HCT116 (cell line): ENCODE measurements around the gene FCER2. TPM values are rescaled to one million over a fixed set of nuclear protein-coding genes. Genes with fewer than 3 reads are reported as not detected.

Experiments used
- ATAC-seq: fragments of 200-7000 bp; cut with Tn5 transposase; 2 replicates; pipeline ENCODE4 v1.9.1; 2020; ENCODE audit warnings: mild to moderate bottlenecking, moderate library complexity
- BruUV-seq: library from RNA; stranded (reverse); fragments of 400-500 nt; replicated peaks from 2 replicates; lab custom pipeline; 2021; lab: Mats Ljungman, UMichigan
- CTCF ChIA-PET: fragments of 300-600 bp; sonication (Branson Sonifier 250); formaldehyde crosslinking; loops from one replicate; lab custom pipeline; 2021; ENCODE audit warnings: antibody characterized with exemption; lab: Charles Lee
- POLR2A ChIA-PET: fragments of 300-600, 350-600 bp; sonication (Branson Sonifier 250); formaldehyde crosslinking; loops from one replicate; lab custom pipeline; 2021; ENCODE audit warnings: antibody characterized with exemption; lab: Charles Lee
- RAD21 ChIA-PET, 2 experiments: fragments of 300-600 bp; sonication (Branson Sonifier 250); formaldehyde crosslinking; loops; one replicate each; lab custom pipeline; 2023; ENCODE audit warnings: low total read pairs in 2 of 2; ENCODE audit not compliant: uncharacterized antibody in 2 of 2, unreplicated experiment in 2 of 2, low non-redundant PET in 1 of 2; lab: Charles Lee
- DNase-seq: peaks from one replicate; pipeline ENCODE4 v3.0.0-alpha.2; 2010; ENCODE audit warnings: low read depth, low spot score
- H2AFZ ChIP-seq: fragments of 200-600 bp; shearing (Covaris generic), sonication (generic); 2 replicates; pipeline ENCODE4 v1.6.1; 2017; ENCODE audit warnings: low read depth, mixed run types, mixed read lengths, antibody characterized with exemption, low read length; ENCODE audit not compliant: poor library complexity, severe bottlenecking
- H3K27ac ChIP-seq: 2 replicates; pipeline ENCODE4 v1.5.1; 2012; ENCODE audit warnings: low read depth, low read length
- H3K27me3 ChIP-seq: fragments of 200-600 bp; sonication (generic); 2 replicates; pipeline ENCODE4 v1.6.1; 2016; ENCODE audit warnings: mixed run types, low read length, mixed read lengths; ENCODE audit not compliant: insufficient read depth
- H3K36me3 ChIP-seq, 2 experiments: fragments of 200-500 bp in 1 of 2; fragments of 200-600 bp in 1 of 2; sonication (Bioruptor generic) in 1 of 2; sonication (generic) in 1 of 2; 2 replicates each; pipeline versions ENCODE4 v1.5.1 to v1.6.1; 2014 to 2016; ENCODE audit warnings: low read length in 2 of 2, inconsistent platforms in 1 of 2, mixed read lengths in 1 of 2, mixed run types in 1 of 2; ENCODE audit not compliant: insufficient read depth in 2 of 2, control insufficient read depth in 1 of 2
- H3K4me1 ChIP-seq, 2 experiments: fragments of 200-600 bp in 1 of 2; sonication (generic) in 1 of 2; 2 replicates each; pipeline versions ENCODE4 v1.5.1 to v1.6.1; 2012 to 2017; ENCODE audit warnings: low read length in 2 of 2, inconsistent platforms in 1 of 2, mild to moderate bottlenecking in 1 of 2, mixed read lengths in 1 of 2, mixed run types in 1 of 2, moderate library complexity in 1 of 2; ENCODE audit not compliant: insufficient read depth in 2 of 2, control insufficient read depth in 1 of 2
- H3K4me2 ChIP-seq: fragments of 200-600 bp; sonication (generic); 2 replicates; pipeline ENCODE4 v1.6.1; 2017; ENCODE audit warnings: mixed run types, low read length, mixed read lengths
- H3K4me3 ChIP-seq, 2 experiments: fragments of 200-600 bp in 1 of 2; sonication (generic) in 1 of 2; replicated peaks in 1 of 2; 2 replicates each; pipeline ENCODE4 v1.5.1; 2011 to 2016; ENCODE audit warnings: low read length in 2 of 2, control low read depth in 1 of 2, low read depth in 1 of 2, mild to moderate bottlenecking in 1 of 2, mixed read lengths in 1 of 2, mixed run types in 1 of 2
- H3K79me2 ChIP-seq: fragments of 200-600 bp; sonication (generic); 2 replicates; pipeline ENCODE4 v1.6.1; 2017; ENCODE audit warnings: mild to moderate bottlenecking, mixed run types, low read length, moderate library complexity, mixed read lengths; ENCODE audit not compliant: insufficient read depth
- H3K9ac ChIP-seq: fragments of 200-600 bp; sonication (generic); 2 replicates; pipeline ENCODE4 v1.6.1; 2016; ENCODE audit warnings: low read length, mixed read lengths
- H3K9me2 ChIP-seq: fragments of 200-600 bp; sonication (generic), shearing (Covaris generic); 2 replicates; pipeline ENCODE4 v1.6.1; 2017; ENCODE audit warnings: mixed run types, mild to moderate bottlenecking, moderate library complexity; ENCODE audit not compliant: insufficient read depth
- H3K9me3 ChIP-seq, 2 experiments: fragments of 200-500 bp in 1 of 2; fragments of 200-600 bp in 1 of 2; sonication (Bioruptor generic) in 1 of 2; sonication (generic) in 1 of 2; 2 replicates each; pipeline ENCODE4 v1.6.1; 2014 to 2017; ENCODE audit warnings: low read length in 2 of 2, mixed read lengths in 2 of 2, inconsistent platforms in 1 of 2, low read depth in 1 of 2, mild to moderate bottlenecking in 1 of 2, mixed run types in 1 of 2, moderate library complexity in 1 of 2; ENCODE audit not compliant: control insufficient read depth in 1 of 2, insufficient read depth in 1 of 2
- H4K20me1 ChIP-seq: fragments of 200-600 bp; sonication (generic), shearing (Covaris generic); 2 replicates; pipeline ENCODE4 v1.6.1; 2017; ENCODE audit warnings: mixed run types, mild to moderate bottlenecking, moderate library complexity; ENCODE audit not compliant: insufficient read depth
- CBX3 ChIP-seq: IDR thresholded peaks from 2 replicates; pipeline ENCODE4 v1.6.1; 2012; ENCODE audit warnings: low read depth
- EGR1 ChIP-seq: IDR thresholded peaks from 2 replicates; pipeline ENCODE4 v1.6.1; 2012; ENCODE audit warnings: low read depth
- POLR2AphosphoS5 ChIP-seq: IDR thresholded peaks from 2 replicates; pipeline ENCODE4 v1.6.1; 2011; ENCODE audit warnings: mild to moderate bottlenecking, low read depth, low read length, moderate library complexity
- RAD21 ChIP-seq: IDR thresholded peaks from 2 replicates; pipeline ENCODE4 v1.6.1; 2012; ENCODE audit warnings: low read depth, mild to moderate bottlenecking
- SP1 ChIP-seq: IDR thresholded peaks from 2 replicates; pipeline ENCODE4 v1.6.1; 2012; ENCODE audit warnings: low read depth
- YY1 ChIP-seq: IDR thresholded peaks from 2 replicates; pipeline ENCODE4 v1.6.1; 2011; ENCODE audit warnings: low read length, low read depth, moderate library complexity, mild to moderate bottlenecking; ENCODE audit not compliant: insufficient replicate concordance; ENCODE audit errors: extremely low read depth
- ZNF274 ChIP-seq: fragments of 200-500 bp; sonication (Bioruptor generic); IDR thresholded peaks from 2 replicates; pipeline ENCODE4 v1.6.1; 2014; ENCODE audit warnings: mild to moderate bottlenecking, low read depth, low read length, inconsistent platforms
- intact Hi-C: fragments of 100-400 bp; cut with micrococcal nuclease; formaldehyde crosslinking; loops from 2 replicates; pipeline ENCODE4 v1.10.0; 2022
- total RNA-seq: library from RNA; stranded (reverse); gene quantifications from one replicate; pipeline ENCODE4 v1.2.1, GENCODE V29; 2021; ENCODE audit not compliant: unreplicated experiment
- TF ChIP-seq, protein P1 (sequence below): IDR thresholded peaks from 2 replicates; pipeline ENCODE4 v1.6.1; 2012; ENCODE audit warnings: low read depth
- TF ChIP-seq, protein P2 (sequence below): IDR thresholded peaks from 2 replicates; pipeline ENCODE4 v1.6.1; 2012
- TF ChIP-seq, protein P3 (sequence below): IDR thresholded peaks from 2 replicates; pipeline ENCODE4 v1.6.1; 2011; ENCODE audit warnings: mild to moderate bottlenecking, low read length, moderate library complexity; ENCODE audit not compliant: insufficient replicate concordance; ENCODE audit errors: extremely low read depth

Gene FCER2
- total RNA-seq, 1 experiment from 2014 or later: 0.20 TPM

DNA sequence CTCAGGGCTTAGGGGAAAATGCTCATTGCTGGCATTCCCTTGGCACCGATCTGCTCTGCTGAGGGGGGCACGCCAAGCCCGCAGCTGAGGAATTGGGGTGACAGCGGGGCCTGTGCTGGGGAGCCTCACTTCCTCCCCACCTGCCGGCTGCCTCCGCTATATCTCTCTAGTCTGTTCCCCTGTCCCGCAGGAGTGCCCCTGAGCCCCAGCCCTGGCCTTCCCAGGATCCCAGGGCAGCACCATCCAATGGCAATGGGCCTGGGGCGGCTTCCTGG, 55.6 kb downstream of the FCER2 start:
- Histone ChIP-seq H2AFZ (no peak overlapping the region), H3K9me2 (no peaks in the 10 kb centered on the region), H3K36me3 (peaks cover 0 to 11% of the 10 kb centered on the region in 2 experiments; a peak in 1 of 4 replicates), H3K9ac (no peak overlapping the region), H3K4me1 (peaks cover 0 to 13% of the 10 kb centered on the region in 2 experiments; a peak in 2 of 4 replicates), H3K27me3 (no peaks in the 10 kb centered on the region), H3K27ac (no peak overlapping the region), H3K4me2 (no peak overlapping the region), H3K9me3 (no peaks in the 10 kb centered on the region), H4K20me1 (no peaks in the 10 kb centered on the region)
- DNase-seq: no peak
- no peak for ATAC-seq
- intact Hi-C loops: no loop called here
- BruUV-seq: no TSS peak
- ChIA-PET RAD21 (no interaction called here), CTCF (no interaction called here), POLR2A (no interaction called here)
- TF ChIP-seq, protein P1, sequence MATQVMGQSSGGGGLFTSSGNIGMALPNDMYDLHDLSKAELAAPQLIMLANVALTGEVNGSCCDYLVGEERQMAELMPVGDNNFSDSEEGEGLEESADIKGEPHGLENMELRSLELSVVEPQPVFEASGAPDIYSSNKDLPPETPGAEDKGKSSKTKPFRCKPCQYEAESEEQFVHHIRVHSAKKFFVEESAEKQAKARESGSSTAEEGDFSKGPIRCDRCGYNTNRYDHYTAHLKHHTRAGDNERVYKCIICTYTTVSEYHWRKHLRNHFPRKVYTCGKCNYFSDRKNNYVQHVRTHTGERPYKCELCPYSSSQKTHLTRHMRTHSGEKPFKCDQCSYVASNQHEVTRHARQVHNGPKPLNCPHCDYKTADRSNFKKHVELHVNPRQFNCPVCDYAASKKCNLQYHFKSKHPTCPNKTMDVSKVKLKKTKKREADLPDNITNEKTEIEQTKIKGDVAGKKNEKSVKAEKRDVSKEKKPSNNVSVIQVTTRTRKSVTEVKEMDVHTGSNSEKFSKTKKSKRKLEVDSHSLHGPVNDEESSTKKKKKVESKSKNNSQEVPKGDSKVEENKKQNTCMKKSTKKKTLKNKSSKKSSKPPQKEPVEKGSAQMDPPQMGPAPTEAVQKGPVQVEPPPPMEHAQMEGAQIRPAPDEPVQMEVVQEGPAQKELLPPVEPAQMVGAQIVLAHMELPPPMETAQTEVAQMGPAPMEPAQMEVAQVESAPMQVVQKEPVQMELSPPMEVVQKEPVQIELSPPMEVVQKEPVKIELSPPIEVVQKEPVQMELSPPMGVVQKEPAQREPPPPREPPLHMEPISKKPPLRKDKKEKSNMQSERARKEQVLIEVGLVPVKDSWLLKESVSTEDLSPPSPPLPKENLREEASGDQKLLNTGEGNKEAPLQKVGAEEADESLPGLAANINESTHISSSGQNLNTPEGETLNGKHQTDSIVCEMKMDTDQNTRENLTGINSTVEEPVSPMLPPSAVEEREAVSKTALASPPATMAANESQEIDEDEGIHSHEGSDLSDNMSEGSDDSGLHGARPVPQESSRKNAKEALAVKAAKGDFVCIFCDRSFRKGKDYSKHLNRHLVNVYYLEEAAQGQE: no peak
- TF ChIP-seq, protein P2, sequence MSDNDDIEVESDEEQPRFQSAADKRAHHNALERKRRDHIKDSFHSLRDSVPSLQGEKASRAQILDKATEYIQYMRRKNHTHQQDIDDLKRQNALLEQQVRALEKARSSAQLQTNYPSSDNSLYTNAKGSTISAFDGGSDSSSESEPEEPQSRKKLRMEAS: no peak
- TF ChIP-seq, protein P3, sequence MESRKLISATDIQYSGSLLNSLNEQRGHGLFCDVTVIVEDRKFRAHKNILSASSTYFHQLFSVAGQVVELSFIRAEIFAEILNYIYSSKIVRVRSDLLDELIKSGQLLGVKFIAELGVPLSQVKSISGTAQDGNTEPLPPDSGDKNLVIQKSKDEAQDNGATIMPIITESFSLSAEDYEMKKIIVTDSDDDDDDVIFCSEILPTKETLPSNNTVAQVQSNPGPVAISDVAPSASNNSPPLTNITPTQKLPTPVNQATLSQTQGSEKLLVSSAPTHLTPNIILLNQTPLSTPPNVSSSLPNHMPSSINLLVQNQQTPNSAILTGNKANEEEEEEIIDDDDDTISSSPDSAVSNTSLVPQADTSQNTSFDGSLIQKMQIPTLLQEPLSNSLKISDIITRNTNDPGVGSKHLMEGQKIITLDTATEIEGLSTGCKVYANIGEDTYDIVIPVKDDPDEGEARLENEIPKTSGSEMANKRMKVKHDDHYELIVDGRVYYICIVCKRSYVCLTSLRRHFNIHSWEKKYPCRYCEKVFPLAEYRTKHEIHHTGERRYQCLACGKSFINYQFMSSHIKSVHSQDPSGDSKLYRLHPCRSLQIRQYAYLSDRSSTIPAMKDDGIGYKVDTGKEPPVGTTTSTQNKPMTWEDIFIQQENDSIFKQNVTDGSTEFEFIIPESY: no peak
- no peak for TF ChIP-seq RAD21
- no peak for TF ChIP-seq YY1
- no peak for TF ChIP-seq CBX3
- TF ChIP-seq POLR2AphosphoS5: no peak
- TF ChIP-seq EGR1: no peak
- no peak for TF ChIP-seq SP1
- TF ChIP-seq ZNF274: no peak
- TF ChIP-seq, all 23 proteins: peak for 0
- no peak overlapping the region for H3K4me3 ChIP-seq
- H3K79me2 ChIP-seq: no peaks in the 10 kb centered on the region
